ENCODE results near the gene THSD4. TPM values are rescaled to one million over a fixed set of nuclear protein-coding genes. Genes with fewer than 3 reads are reported as not detected.
A peak's percentile ranks its signal among the peaks of the same experiment; 100 is the strongest.

Gene THSD4
- total RNA-seq (2014; rRNA removed; shearing (Covaris generic)), result 20.0 and 21.7 TPM in 2 replicates
- 4.0 and 9.3 TPM in 2 replicates for polyA plus RNA-seq (2014; cell fraction: nucleus; rRNA removed)

DNA sequence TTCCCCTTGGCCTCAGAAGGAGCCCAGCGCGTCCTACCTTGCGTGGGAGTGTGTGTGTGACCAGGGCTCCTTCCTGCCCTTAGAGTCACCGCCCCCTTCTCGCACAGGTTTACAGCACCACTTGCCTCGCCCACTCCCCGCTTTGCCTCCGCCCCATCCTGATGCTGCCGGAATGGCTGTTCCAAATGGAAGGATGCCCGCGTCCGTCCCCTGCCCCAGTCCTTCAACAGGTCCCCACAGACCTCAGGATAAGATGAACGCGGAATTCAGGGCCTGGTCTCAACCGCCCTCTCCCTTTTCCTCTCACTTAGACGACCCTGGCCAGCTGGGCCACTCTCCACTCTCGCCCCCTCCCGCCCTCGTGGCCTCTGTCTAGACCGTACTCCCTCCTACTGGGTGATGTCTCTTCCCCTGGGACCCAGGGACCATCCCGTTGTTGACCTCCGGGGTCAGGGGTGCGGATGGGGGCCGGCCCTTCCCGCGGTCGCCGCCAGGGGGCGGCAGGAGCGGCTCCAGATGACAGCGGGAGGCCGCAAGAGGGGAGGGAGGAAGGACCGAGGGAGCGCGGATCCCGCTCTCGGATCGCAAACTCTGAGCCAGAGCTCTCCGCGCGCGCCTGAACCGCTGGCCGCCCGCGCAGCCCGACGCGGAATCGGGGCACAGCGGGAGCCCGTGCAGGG is at the start of gene THSD4:
Gene THSD4 (plus strand): TSS at position 585 of the 680 bp plus-strand sequence.
- peak; percentile 63 for DNase-seq (ENCODE audit: extremely low read depth, low read depth)

DNA sequence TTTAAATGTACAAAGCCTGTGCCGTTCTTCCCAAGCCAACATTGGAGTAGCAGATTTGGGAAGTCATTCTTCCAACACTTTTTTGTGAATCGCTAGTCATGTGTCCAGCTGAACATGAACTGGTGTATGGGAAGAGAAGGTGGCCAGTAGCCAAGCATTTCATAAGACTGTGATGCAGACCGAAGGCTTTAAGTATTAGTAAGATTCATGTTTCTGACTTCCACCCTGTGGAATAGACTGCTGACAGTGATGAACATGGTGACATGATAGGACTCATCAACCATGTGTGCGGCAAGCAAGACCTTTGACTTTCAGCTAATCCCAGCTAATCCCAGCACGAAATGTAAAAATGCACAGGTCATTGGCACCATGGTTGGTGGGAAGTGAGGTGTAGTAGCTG is 48.3 kb upstream of the THSD4 start:
- DNase-seq (ENCODE audit: extremely low read depth, low read depth), result no peak

DNA sequence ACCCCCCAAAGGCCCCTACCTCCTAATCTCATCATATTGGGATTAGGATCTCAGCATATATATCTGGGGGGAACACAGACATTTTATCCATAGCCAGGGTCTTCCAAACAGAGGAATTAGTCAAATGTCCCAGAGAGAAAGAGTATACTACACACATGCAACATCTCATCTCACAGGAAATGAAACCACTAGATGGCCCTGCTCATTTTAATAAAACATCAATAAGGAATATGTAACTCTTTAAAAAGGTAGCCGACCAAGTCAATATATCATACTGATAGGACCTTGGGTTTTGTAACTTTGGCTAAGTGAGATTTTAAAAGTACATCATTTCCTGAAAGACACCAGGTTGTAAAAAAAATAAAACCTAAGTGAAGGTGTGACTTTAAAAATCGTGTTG is 45.6 kb upstream of the THSD4 start:
- DNase-seq (ENCODE audit: extremely low read depth, low read depth), result no peak

DNA sequence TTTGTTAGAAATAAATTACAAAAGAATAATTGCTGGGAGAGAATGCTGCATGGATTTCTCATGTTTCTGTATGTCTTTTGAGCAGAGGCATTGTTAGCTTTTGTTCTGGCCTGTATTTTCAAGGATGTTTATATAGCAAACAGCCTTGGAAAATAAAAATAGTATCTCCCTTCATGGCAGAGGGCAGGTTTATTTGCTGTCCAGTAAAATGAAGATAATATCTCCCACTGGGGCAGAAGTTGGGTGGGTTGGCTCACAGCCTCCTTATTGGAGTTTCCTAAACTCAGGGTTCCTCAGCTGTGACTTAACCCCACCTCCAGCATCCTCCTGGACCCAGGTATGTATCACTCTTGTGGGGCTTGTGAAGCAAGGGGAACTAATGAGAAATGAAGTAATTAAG is 43.7 kb upstream of the THSD4 start:
- no peak for DNase-seq (ENCODE audit: extremely low read depth, low read depth)

DNA sequence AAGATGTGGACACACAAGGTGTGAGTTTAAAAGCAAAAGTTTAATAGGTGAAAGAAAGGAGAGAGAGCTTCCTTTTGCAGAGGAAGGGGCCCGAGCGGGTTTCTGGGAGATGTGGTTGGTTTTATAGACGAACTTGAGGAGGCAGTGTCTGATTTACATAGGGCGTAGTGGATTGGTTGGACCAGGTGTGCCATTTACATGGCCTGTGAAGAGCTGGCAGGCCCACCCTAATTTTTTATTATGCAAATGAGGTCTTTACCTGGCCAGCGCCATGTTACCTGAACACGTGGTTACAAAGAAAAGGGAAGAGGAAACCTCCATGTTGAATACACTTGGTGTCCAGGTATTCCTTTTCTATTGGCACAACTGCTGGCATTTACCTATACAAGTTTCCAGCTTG is 42.8 kb upstream of the THSD4 start:
- DNase-seq (ENCODE audit: extremely low read depth, low read depth), result no peak

DNA sequence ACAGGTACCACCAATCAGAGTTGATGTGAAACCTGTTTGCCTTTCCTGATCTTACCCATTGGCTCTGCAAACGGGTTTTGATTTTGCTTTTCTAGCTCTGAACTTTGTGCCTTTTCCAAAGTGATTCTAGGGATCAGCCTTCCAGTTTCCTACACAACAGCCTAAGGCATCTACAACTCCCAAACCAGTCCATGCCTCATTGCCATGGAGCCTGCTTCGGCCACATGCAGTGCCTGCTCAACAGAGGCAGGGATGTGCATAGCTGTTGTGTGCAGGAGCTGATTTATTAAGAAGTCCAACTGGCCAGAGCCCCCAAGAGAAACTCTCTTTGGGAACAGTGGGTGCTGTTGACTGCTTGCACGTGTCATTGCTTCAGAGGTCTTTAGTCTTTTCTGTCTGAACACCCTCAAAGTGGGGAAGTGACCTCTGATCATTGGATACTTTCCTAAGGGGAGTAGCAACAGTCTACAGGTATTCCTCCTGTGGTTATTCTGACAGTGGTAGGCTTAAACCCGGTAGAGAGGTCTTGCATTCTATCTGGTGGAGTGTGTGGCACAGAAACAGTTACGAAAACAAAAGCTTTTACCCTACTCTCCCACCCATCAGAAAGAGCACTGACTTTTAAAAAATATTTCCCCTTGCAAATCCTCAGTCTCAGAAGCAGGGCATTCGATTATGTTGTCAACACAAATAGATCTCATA is 36.6 kb upstream of the THSD4 start:
- no peak for DNase-seq (ENCODE audit: extremely low read depth, low read depth)

DNA sequence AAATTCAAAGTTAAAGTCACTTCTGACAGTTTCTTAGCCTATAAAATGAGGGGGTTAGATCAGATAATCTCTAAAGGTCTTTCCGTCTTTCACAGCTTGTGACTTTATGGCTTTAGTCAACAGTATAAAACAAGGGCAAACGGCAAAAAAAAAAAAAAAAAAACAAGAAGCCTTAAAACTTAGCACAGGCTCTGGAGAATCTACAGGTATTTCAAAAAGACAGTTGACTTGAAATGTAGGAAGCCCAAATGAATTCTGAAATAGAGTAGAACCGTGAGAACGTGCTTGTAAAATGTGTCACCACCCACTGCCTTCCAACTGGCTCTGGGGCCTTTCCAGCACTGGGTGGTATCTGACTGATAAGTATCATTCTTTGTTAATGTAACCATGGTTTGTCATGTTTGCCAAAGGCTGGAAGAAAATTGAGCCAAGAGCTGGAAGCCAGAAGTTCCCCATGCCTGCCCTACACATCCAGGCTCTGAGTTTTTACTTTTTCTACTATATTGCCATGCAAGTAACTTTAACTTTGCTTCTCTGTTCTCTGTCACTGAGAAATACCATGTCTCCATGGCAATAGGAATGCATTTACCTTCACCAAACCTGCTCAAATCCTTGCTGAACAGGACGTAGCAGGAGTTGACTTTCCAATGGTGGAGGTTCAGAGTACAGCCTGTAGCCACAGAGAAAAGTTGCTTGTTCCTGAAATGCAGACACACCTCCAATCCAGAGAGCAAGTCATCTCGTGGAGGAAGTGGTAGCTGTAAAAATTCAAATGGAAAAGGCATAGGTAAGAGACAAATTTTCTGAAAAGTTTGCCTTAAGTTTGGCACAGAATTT is 35.8 kb upstream of the THSD4 start:
- DNase-seq (ENCODE audit: extremely low read depth, low read depth), result no peak

DNA sequence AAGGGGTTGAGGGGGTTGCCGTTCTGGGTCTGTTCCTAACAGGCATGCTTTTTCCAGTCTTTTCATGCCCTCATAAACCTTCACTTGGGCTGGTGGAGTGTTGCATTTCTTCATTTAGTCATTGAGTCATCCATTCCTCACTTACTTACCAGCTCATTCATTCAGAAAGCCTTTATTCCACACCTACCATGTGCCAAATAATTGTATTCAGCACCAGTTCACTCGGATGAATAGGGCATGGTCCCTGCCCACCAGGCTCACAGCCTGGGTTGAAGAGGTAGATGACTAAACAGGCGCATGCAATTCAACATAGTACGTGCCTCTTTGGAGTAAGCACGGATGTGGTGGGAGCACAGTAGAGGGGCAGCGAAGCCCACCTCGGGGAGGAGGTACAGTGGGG is 35.1 kb upstream of the THSD4 start:
- DNase-seq (ENCODE audit: extremely low read depth, low read depth), result no peak

DNA sequence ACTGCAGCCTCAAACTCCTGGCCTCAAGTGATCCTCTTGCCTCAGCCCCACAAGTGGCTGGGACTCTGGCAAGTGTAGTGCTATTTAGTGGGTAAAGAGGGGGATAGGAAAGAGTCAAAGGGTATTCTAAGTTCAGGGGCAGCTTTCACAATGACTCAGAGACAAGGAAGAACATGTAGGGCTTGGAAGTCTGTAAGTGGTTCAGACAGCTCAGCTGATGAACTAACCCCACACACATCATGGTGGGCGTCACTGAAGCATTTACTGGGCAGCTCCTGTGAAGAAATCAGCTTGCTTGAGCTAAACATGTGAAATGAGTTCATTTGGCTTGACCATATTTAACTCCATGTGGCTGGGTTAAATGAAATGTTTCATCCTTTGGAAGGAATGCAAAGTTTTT is 34.6 kb upstream of the THSD4 start:
- DNase-seq (ENCODE audit: extremely low read depth, low read depth), result no peak

DNA sequence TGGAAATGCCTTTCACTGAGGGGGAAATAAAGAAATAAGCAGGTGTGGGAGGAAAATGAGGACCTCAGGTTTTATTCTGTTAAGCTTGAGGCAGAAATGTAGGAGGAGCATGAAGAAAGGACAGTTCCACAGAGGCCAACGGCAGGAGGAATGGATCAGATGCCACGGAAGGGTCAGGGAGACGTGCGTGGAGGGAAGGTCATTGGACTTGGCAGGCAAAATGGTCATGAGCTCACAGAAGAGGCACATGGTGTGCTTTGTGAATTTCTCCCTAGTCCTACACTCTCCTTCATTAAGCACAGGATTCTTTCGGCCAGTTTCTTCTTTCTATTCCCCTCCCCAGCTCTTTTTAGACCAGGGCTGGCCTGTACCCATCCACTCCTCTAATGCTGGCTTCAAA is 32.5 kb upstream of the THSD4 start:
- DNase-seq (ENCODE audit: extremely low read depth, low read depth), result no peak

DNA sequence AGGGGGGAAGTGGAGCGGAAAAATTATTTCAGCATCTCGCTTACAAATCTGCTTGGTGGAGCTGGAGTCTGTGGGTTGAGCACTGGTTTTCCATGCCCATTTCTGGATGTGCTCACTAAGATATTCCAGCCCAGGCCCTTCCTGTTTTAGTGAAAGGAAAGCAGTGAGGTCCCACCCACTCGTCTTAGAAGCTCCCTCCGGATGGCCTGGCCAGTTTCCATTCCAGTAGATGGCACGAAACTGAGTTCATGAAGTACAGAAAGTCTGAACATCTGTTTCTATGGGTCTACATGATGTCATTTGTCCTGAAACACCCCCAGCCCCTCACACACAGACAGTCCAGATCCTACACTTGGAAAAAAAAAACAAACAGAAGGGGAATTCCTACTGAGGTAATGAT is 31.9 kb upstream of the THSD4 start:
- DNase-seq (ENCODE audit: extremely low read depth, low read depth), result no peak

DNA sequence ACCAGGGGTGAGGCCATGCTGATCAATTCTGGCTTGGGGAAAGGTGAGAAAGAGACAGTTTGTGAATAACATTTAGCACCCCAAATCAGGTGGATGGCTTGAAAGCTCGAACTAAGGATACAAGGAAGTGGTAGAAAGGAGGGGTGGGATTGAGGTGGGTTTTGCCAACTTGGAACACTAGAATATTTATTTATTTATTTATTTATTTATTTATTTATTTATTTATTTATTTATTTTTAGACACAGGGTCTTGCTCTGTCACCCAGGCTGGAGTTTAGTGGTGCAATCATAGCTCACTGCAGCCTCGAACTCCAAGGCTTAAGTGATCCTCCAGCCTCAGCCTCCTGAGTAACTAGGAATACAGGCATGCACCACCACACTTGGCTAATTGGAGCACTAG is 31.0 kb upstream of the THSD4 start:
- no peak for DNase-seq (ENCODE audit: extremely low read depth, low read depth)

DNA sequence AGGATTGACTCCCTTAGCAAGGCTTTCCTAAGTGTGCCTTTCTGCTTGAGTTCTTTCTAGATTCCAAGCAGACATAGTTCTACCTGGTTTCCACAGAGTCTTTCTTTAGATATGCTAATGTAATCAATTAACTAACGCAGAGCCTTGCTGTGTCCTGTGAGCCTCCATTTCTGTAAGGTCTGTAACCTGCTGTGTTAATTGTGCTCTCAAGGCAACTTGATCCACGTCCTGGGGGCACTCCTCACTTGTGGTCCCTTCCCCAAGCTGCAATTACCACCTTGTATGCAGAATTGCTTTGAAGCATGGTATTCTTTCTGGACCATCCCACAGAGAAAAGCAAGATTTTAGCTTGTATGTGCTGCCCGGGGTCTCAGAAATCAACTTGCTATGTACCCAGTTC is 29.5 kb upstream of the THSD4 start:
- no peak for DNase-seq (ENCODE audit: extremely low read depth, low read depth)

DNA sequence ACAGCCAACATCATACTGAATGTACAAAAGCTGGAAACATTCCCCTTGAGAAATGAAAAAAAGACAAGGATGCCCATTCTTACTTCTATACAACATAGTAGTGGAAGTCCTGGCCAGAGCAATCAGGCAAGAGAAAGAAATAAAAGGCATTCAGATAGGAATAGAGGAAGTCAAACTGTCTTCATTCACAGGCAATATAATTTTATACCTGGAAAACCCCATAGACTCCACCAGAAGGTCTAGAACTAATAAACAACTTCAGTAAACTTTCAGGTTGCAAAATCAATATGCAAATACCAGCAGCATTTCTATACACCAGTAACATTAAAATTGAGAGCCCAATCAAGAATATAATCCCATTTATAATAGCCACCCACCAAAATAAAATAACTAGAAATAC is 27.1 kb upstream of the THSD4 start:
- DNase-seq (ENCODE audit: extremely low read depth, low read depth), result no peak

DNA sequence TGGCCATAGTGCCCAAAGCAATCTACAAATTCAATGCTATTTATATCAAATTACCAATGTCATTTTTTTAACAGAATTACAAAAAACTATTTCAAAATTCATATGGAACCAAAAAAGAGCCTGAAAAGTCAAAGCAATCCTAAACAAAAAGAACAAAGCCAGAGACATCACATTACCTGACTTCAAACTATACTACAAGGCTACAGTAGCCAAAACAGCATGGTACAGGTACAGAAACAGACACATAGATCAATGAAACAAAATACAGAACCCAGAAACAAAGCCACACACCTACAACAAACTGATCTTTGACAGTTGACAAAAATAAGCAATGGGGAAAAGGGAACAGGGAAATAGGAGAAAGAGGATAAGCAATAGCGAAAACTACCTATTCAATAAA is 26.6 kb upstream of the THSD4 start:
- DNase-seq (ENCODE audit: extremely low read depth, low read depth), result no peak

DNA sequence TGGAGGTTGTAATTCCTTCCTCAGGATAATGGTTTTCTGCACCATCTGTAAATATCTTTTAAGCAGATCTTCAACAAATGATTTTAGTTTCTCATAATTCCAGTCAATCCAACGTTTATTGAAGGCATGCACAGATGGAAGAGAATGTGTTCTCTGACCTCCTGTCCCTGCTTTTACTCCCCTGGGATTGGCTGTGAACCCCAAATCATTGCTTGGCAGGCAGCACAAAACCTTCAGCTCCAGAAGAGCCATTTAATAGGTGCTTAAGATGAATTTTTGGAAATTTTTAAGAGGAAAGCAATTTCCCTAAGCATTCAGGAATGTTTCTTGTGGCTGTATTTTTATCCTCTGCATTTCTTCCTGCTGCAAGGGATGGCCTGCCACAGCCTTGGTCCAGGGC is 25.5 kb upstream of the THSD4 start:
- no peak for DNase-seq (ENCODE audit: extremely low read depth, low read depth)

DNA sequence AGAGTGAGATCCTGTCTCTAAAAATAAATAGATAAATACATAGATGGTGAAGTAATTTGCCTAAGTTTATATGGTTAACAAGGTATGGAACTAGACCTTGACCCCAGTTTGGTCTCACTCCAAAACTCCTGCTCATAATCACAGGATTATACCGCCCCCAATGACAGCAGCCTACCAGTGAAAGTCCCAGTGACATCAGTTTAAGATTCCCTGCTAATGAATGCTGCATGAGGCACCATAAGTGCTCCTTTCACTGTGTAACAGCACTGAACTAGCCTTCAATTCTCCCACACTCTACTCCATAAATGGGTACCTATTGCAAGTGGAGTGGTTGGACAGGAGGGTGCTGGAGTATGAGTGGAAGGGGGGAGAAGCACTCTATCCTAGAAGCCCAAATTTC is 23.7 kb upstream of the THSD4 start:
- DNase-seq (ENCODE audit: extremely low read depth, low read depth), result no peak

DNA sequence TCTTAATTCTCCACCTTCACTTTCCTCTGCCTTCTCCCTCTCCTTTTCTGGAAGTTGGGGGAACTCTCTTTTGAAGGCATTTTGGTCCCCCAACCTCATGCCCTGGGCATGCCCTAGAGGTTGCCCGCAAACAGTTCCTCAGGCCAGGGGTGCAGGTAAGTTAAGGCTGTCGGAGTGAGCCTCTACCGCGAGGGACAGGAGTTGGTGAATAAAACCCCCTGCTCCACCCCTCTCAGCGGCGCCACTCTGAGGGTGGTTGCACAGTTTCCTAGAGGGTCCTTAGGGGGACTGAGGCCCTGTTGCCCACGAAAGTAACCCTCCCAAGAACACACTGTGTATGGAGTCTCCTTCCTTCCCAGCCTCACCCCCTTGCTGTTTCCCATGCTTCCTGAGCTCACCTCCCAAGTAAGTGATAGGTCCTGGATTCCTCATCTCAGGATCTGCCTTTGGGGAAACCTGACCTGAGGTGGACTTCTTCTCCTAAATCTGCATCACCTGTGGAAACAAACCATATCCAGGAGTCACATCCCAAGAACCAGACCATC is 23.1 kb upstream of the THSD4 start:
- DNase-seq (ENCODE audit: extremely low read depth, low read depth), result no peak

DNA sequence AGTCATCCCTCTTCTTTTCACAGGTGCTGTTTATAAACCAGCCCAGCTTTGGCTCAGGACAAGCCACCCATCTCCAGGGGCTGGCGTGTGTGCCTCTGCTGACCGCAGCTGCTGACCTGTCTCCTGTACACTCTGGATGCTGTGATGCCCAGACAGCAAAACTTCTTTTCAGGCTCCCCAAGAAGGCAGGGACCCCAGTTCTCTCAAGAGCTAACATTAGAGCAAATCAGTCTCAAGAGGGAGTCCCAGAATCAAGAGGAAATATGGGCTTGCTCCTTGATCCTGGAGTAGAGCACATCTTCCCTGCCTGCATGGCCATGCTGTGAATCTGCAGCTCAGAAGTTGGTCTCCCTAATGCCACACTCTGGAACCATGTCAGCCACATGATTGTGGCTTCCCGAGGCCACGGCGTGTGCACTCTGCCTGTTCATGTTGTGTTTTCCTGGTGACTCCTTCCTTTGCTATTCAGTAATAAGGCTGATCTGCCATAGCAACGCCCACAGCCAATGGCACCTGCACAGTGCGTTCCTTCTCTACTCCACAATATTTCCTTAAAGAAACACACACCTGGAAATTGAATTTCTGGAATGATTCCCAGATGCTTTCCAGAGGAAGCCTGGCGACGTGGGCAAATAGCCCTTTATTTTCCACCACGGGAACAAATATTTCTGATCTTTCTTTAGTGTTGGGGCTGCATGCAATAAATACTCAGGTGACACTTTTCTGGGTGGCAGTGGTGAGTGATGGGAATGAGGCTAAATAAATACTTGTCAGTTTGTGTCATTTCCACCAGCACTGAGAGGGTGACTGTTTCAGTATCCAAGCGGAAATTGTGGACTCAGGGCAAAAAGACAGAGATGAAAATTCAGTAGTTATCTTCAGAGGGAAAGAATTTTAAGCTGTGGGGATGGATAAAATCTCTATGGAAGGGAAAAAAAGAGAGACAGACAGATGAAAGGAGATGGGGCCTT is 21.9 kb upstream of the THSD4 start:
- DNase-seq (ENCODE audit: extremely low read depth, low read depth), result no peak

DNA sequence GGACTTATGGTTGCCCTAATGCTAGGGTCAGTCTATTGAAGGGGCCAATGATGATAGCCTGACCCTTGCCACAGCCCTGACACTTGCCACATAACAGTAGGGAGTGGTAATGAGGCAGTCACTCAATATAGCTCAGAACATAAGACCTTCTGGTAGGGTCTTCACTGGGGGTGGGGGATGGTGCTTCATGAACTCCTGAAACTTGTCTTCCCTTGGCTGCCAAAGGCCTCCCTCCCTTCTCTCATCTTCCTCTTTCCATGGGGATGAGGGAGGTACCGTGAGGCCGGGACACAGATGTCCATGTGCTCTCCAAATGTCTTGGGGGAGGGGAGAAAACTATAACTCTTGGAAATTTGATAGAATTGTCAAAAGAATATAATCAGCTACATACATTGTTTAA is 21.1 kb upstream of the THSD4 start:
- DNase-seq (ENCODE audit: extremely low read depth, low read depth), result no peak

All from NCI-H460 (cell line).